SK-MEL-5 (cell line): ENCODE data around the gene LRRC30. TPM values are rescaled to one million over a fixed set of nuclear protein-coding genes. Genes with fewer than 3 reads are reported as not detected.
"Not testable (repeated sequence)": the region's sequence is repeated elsewhere in the genome, so short reads cannot be mapped to it uniquely, and the experiment has no call there.

Experiments
- DNase-seq: peaks from one replicate; pipeline ENCODE4 v3.0.0-alpha.2; 2016; ENCODE audit warnings: low read depth, low spot score
- in situ Hi-C: cut with HindIII; loops from 2 replicates; pipeline ENCODE4 v1.10.0; 2016; ENCODE audit warnings: low sequenced_read_pairs, high pct_unique_total_duplicates, low pct_unique_long_range_greater_than_20kb
- polyA plus RNA-seq, 2 experiments: library from polyadenylated mRNA; depleted of rRNA; stranded (reverse); fragments of >200 nt; gene quantifications; 2 replicates each; pipeline ENCODE4 v1.2.3, GENCODE V29; 2015
- total RNA-seq: library from RNA; depleted of rRNA; stranded (reverse); fragments of >200 nt; shearing (Covaris generic); gene quantifications from 2 replicates; pipeline ENCODE4 v1.2.3, GENCODE V29; 2014; rRNA removed

Gene LRRC30
- total RNA-seq: not detected in 2 replicates
- not detected in 2 replicates for polyA plus RNA-seq (2015; cell fraction: cytosol; rRNA removed)
- not detected in 2 replicates for polyA plus RNA-seq (2015; cell fraction: nucleus; rRNA removed)

DNA sequence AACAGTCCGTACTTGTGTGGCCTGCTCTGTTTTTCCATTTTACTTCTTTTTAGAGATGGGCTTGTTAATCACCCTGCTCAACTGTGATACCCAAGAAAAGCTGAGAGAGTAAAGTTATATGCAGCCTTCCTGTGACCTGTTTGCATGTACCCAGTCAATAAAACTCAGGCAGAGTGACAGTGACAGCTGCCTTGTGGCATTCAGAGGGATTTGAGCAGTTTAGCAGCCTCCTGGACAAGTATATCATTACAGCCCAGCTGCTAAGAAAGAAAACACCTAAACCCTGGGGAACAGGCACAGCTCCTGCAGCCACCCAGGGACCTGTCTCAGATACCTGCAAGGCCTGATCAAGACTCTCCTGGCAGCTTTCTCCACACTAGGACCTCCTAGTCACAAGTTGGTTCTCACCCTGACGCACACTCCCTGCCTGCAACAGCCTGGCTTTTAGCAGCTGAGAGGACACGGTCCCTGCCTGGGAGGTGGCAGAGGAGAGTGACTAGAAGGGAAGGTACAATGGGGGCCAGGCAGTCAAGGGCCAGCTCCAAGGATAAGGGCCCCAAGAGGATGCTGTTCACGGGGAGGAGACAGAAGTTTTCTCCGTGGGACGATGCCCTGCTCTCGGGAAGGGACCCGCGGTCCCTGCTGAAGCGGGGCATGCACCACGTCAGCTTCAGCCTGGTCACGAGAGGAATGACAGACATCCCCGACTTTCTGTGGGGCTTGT, at the start of gene LRRC30:
Gene LRRC30, plus strand, starts transcription at position 464 of the 724 bp plus-strand sequence. Its CDS starts 50 bp downstream, at position 514.
- in situ Hi-C loops: no loop called here
- DNase-seq: no peak

- in situ Hi-C loops: no loop called here
- DNase-seq: no peak
These were observed 45.2 kb upstream of the LRRC30 start for GRCh38 chr18:7185701-7186100.

- in situ Hi-C loops: no loop called here
- no peak for DNase-seq
These were observed 40.2 kb upstream of the LRRC30 start for GRCh38 chr18:7190547-7191156.

DNA sequence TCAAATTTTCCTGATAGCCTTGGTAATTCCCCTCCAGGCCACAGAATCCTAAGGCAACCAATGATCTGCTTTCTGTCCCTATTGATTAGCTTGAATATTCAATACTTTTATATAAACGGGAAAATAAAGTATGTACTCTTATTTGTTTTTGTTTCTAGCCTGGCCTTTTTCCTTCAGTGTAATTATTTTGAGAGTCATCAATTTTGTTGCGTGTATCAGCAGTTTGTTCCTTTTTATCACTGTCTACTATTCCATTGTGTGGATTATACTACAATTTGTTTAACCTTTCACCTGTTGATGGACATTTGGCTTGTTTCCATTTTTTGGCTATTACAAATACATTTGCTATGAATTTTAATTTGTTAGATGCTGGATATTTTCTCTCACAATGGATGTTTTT, 39.2 kb upstream of the LRRC30 start:
- in situ Hi-C loops: no loop called here
- no peak for DNase-seq

DNA sequence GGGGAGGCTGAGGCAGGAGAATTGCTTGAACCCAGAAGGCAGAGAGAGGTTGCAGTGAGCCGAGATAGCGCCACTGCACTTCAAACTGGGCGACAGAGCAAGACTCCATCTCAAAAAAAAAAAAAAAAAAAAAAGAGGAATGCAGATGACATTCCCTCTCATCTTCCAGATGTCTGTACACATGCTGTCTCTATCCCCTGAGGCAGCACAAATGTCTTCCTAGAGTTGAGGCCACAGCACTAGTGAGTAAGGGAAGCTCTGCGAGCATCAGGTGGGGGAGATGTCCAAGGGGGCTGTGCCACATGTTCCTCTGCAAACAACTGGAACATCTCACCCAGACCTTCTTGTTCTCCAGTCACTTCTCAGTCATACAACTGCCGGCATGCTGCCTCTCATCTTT, 35.6 kb upstream of the LRRC30 start:
- in situ Hi-C loops: no loop called here
- no peak for DNase-seq

GRCh38 chr18:7196421-7196820, 34.5 kb upstream of the LRRC30 start:
- in situ Hi-C loops: no loop called here
- DNase-seq: no peak

DNA sequence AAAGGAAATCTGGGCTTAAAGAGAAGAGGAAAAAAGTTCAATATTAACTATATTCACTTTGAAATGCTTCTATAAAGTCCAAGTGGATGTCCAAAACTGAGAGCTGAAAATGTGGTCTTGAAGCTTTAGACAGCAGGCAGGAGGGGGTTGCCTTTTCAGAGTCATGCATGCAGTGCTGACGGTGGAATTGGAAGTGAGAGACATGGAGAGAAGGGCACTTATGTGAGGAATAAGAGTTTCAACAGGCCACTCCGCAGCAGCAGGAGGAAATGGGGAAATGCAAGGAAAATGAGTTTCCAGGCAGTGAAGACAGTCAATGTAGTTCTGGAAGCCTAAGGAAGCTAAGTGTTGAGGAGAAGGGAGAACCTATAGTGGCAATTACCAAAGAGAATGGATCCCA, 33.0 kb upstream of the LRRC30 start:
- DNase-seq: no peak
- in situ Hi-C loops: no loop called here

GRCh38 chr18:7198326-7198725, 32.6 kb upstream of the LRRC30 start:
- DNase-seq: no peak
- in situ Hi-C loops: no loop called here

- in situ Hi-C loops: no loop called here
- DNase-seq: no peak
These were observed 29.8 kb upstream of the LRRC30 start for GRCh38 chr18:7201096-7201495.

DNA sequence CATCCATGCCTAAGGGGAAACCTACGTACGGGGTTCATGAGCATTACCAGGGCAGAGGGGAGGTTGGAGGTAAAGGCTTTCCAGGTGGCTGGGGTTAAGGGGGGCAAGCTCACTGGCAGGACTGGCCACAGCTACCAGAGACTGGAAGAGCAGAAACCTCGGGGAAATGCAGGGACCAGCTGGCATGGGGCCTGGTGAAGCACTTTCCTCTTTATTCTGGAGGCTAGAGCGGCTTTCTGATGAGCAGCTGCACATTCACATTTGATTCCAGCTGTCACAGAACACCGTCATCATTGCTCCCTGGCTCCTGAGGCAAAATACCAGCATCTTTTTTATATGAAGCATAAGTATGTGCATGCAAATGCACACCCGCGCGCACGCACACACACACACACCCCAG, 28.7 kb upstream of the LRRC30 start:
- in situ Hi-C loops: no loop called here
- no peak for DNase-seq

GRCh38 chr18:7203601-7204000, 27.3 kb upstream of the LRRC30 start:
- in situ Hi-C loops, DNase-seq: not testable (repeated sequence)

GRCh38 chr18:7205346-7205745, 25.5 kb upstream of the LRRC30 start:
- no peak for DNase-seq
- in situ Hi-C loops: no loop called here

DNA sequence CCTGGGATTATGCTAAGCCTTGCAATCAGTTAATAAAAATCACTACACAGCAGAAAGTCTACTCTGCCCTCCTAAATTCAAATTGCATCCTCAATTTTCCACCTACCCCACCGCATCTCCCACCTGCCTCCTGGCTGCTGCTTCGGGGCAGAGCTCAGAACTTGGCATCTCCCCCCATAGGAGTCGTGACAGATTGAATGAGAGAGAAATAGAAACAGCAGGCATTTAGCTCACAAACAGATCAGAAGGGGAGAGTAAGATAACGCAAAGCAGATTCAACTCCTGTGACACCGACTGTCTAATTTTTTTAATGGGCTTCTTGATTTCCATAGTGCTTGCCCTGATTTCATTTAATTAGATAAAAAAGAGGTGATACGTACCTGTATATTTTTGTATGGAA, 24.7 kb upstream of the LRRC30 start:
- in situ Hi-C loops: no loop called here
- no peak for DNase-seq

DNA sequence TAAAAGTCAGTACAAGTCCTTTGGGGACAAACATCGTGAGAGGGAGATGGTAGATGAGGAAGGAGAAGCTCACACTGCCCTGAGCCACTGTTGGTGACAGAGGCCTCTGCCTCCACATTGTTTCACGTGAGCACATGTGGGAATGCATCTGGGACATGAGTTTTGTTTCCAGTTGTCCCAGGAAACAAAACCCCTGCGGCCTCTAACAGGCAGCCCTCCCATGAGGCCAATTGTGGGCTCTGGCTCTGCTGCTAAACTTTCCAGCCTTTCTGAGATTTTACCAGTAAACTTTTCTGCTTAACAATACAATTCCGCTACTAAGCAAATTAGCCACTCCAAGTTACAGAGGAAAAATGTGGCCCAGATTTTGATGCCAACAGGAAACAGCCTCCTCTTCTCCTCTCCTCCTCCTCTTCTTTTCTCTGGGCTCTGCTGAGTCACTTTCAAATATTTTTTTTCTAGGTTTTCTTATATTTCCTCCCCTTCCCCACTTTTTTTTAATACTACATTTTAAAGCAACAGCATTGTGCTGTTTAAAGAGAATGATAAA, 23.4 kb upstream of the LRRC30 start:
- in situ Hi-C loops: no loop called here
- DNase-seq: no peak

- in situ Hi-C loops: no loop called here
These were observed 9.3 kb upstream of the LRRC30 start for GRCh38 chr18:7221424-7222155.

GRCh38 chr18:7224198-7224597, 6.7 kb upstream of the LRRC30 start:
- no peak for DNase-seq
- in situ Hi-C loops: no loop called here

More at GRCh38 chr18:7221424-7222155, 9.3 kb upstream of the LRRC30 start:
- peak; percentile 88 for DNase-seq

DNA sequence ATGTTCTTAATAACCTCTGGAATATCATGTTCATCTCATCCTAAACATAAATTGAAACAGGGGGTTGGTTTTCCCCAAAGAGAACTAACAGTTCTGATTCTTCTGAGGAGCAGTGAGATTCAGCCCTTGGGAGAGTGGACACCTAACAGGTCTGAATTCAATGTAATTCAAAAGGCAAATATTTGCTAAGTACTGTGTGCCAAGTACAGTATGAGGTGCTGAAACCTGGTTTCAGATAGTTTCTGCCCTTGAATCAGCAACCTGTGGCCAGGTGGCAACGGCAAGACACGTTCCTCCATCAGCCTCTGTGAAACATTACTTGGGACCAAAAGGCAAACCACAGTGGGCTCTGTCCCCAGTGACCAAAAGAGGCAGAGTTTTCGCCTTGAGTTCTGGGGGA, 1.3 kb downstream of the LRRC30 start:
- in situ Hi-C loops: no loop called here
- no peak for DNase-seq

DNA sequence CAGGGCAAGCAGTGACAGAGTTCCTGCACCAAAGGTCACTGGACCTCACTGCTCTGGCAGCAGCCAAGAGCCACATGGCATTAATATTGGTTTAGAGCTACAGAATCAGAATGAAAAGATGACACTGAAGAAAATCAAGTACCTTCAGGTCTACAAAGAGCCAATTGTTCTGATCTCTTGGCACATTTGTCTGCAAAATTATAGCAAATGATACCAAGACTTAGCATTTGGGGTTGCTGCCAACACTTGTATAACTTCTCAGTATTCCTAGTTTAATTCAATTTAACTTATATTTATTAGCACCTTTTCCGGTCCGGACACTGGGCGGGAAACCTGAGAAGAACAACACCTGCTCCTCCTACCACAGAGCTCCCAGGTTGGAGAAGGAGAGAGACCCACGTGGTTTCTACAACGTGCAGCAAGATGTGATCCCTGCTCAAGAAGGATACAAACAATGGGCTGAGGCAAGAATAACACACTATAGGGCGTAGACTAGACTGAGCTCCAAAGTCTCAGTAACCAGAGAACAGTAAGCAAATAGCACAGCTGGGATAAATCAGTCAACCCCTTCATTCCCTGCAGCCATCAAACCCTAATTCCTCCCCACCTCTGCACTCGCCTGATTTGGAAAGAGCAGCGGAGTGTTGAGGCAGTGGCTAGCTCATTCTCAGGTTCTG, 2.4 kb downstream of the LRRC30 start:
- DNase-seq: no peak
- in situ Hi-C loops: no loop called here
